ENCODE measurements around the gene PCK2.

DNA sequence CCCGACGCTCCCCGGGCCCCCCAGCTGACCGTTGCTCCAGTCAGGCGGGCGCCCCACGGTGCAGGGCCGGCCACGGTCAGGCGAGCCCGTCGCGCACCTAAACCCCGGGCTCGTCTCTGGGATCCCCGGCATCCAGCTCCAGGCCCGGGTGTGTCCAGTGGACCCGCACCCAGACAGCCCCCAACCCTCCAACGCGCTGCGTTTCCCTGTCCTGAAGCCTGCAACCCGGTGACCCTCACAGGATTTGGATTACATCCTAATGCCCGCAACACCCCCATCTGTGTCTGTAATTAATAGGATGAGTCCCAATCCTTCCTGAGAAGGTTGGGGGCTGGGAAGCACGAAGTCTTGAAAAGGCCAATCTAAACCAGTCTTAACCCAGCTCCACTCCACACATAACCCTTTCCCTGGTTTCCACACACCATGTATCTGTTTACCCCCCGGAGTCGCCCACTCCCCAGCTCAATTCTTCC is 12.3 kb upstream of the PCK2 start:
- TF ChIP-seq, protein P1, sequence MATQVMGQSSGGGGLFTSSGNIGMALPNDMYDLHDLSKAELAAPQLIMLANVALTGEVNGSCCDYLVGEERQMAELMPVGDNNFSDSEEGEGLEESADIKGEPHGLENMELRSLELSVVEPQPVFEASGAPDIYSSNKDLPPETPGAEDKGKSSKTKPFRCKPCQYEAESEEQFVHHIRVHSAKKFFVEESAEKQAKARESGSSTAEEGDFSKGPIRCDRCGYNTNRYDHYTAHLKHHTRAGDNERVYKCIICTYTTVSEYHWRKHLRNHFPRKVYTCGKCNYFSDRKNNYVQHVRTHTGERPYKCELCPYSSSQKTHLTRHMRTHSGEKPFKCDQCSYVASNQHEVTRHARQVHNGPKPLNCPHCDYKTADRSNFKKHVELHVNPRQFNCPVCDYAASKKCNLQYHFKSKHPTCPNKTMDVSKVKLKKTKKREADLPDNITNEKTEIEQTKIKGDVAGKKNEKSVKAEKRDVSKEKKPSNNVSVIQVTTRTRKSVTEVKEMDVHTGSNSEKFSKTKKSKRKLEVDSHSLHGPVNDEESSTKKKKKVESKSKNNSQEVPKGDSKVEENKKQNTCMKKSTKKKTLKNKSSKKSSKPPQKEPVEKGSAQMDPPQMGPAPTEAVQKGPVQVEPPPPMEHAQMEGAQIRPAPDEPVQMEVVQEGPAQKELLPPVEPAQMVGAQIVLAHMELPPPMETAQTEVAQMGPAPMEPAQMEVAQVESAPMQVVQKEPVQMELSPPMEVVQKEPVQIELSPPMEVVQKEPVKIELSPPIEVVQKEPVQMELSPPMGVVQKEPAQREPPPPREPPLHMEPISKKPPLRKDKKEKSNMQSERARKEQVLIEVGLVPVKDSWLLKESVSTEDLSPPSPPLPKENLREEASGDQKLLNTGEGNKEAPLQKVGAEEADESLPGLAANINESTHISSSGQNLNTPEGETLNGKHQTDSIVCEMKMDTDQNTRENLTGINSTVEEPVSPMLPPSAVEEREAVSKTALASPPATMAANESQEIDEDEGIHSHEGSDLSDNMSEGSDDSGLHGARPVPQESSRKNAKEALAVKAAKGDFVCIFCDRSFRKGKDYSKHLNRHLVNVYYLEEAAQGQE (IDR thresholded peaks at IDR 0.05; ENCODE audit: low read depth) = no peak
- TF ChIP-seq TAF1 (IDR thresholded peaks at IDR 0.05; ENCODE audit: low read depth) (no peak), RAD21 (IDR thresholded peaks at IDR 0.05; ENCODE audit: low read depth) (no peak), CEBPB (IDR thresholded peaks at IDR 0.05) (no peak), YY1 (IDR thresholded peaks at IDR 0.05; ENCODE audit: low read depth) (no peak), TEAD4 (IDR thresholded peaks at IDR 0.05) (no peak), EP300 (IDR thresholded peaks at IDR 0.05; ENCODE audit: borderline replicate concordance) (no peak), EGR1 (IDR thresholded peaks at IDR 0.05) (no peak), NFIC (IDR thresholded peaks at IDR 0.05) (no peak), FOXM1 (IDR thresholded peaks at IDR 0.05; ENCODE audit: borderline replicate concordance, low read depth) (no peak), CREB1 (IDR thresholded peaks at IDR 0.05; ENCODE audit: low read depth) (no peak), ZBTB7A (IDR thresholded peaks at IDR 0.05; ENCODE audit: low read depth) (no peak)
- TF ChIP-seq, protein P2, sequence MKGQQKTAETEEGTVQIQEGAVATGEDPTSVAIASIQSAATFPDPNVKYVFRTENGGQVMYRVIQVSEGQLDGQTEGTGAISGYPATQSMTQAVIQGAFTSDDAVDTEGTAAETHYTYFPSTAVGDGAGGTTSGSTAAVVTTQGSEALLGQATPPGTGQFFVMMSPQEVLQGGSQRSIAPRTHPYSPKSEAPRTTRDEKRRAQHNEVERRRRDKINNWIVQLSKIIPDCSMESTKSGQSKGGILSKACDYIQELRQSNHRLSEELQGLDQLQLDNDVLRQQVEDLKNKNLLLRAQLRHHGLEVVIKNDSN (IDR thresholded peaks at IDR 0.05) = no peak
- TF ChIP-seq, protein P3, sequence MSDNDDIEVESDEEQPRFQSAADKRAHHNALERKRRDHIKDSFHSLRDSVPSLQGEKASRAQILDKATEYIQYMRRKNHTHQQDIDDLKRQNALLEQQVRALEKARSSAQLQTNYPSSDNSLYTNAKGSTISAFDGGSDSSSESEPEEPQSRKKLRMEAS (IDR thresholded peaks at IDR 0.05) = no peak
